Testis (tissue), 2 donors: ENCODE data around the gene RENBP.

Experiments used
- POLR2A ChIP-seq: fragments of 450-650 bp; IDR thresholded peaks from one replicate; pipeline ENCODE4 v1.6.1; 2017; ENCODE audit warnings: antibody characterized with exemption, mild to moderate bottlenecking, moderate library complexity
- TF ChIP-seq, protein P1 (sequence below), 3 experiments: fragments of 450-650 bp in 2 of 3; fragments of 200-600 bp in 1 of 3; sonication (generic) in 1 of 3; IDR thresholded peaks; one replicate each; pipeline ENCODE4 v1.5.1; 2016 to 2019; ENCODE audit warnings: antibody characterized with exemption in 3 of 3, mild to moderate bottlenecking in 2 of 3, moderate library complexity in 1 of 3

DNA sequence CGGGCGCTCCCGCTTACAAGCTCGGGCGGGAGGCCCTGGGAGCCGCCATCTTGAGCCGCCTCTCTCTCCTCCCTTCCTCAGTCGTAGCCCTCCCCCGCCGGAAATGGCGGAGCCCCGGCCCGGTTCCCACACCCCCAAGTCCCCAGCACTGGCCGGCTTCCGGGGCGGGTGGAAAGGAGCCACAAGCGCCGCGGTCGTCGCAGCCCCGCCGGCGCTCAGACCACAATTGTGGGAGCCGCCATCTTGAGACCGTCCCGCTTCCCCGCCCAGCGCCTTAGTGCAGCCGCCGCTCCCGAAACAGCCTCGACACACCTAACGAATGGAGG lies 26.6 kb upstream of the RENBP start:
- TF ChIP-seq POLR2A, result no peak
- TF ChIP-seq, protein P1, sequence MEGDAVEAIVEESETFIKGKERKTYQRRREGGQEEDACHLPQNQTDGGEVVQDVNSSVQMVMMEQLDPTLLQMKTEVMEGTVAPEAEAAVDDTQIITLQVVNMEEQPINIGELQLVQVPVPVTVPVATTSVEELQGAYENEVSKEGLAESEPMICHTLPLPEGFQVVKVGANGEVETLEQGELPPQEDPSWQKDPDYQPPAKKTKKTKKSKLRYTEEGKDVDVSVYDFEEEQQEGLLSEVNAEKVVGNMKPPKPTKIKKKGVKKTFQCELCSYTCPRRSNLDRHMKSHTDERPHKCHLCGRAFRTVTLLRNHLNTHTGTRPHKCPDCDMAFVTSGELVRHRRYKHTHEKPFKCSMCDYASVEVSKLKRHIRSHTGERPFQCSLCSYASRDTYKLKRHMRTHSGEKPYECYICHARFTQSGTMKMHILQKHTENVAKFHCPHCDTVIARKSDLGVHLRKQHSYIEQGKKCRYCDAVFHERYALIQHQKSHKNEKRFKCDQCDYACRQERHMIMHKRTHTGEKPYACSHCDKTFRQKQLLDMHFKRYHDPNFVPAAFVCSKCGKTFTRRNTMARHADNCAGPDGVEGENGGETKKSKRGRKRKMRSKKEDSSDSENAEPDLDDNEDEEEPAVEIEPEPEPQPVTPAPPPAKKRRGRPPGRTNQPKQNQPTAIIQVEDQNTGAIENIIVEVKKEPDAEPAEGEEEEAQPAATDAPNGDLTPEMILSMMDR (IDR thresholded peaks at IDR 0.05), result no peak
